ENCODE results near the gene DSCAM. TPM values are rescaled to one million over a fixed set of nuclear protein-coding genes. Genes with fewer than 3 reads are reported as not detected.

Gene DSCAM
- total RNA-seq, 1 experiment from 2014 or later = not detected

DNA sequence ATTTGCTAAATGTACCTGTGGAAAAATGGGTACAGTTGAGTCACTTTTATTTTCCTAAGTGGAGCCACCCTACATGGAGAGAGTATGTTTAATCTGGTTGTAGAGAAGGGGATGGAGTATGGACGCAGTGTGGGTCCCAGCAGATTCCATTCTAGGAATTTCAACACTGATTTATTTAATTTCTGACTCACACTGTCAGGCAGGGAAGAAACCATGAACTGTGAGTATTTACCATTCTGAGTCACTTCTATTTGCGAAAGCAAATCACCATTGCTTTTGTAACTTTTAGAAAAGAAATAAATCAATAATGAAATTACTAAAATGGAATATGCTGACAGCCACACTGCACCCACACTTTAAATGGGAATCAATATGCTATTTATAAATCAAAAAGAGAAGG is 339.0 kb downstream of the DSCAM start:
- H3K9ac ChIP-seq (ENCODE audit: low read length) = no peak overlapping the region
- CTCF ChIA-PET = no interaction called here
- H3K9me2 ChIP-seq (ENCODE audit: insufficient read depth) = no peaks in the 10 kb centered on the region
- BruUV-seq (replicated peaks) = no TSS peak
- no peaks in the 10 kb centered on the region for H3K36me3 ChIP-seq (ENCODE audit: control insufficient read depth in 1 of 2, insufficient read depth in 2 of 2, low read length in 2 of 2)
- no peaks in the 10 kb centered on the region for H3K27me3 ChIP-seq (ENCODE audit: insufficient read depth, low read length)
- DNase-seq (ENCODE audit: low read depth, low spot score) (no peak), ATAC-seq (no peak)
- POLR2A ChIA-PET = no interaction called here
- RAD21 ChIA-PET (ENCODE audit: low non-redundant PET in 1 of 2, low total read pairs in 2 of 2, uncharacterized antibody in 2 of 2, unreplicated experiment in 2 of 2) = no interaction called here
- H2AFZ ChIP-seq (ENCODE audit: low read depth, low read length, poor library complexity, severe bottlenecking) = no peak overlapping the region
- no peak overlapping the region for H3K4me3 ChIP-seq (replicated peaks in 1 of 2; ENCODE audit: low read depth in 1 of 2, low read length in 2 of 2)
- H3K4me1 ChIP-seq (ENCODE audit: control insufficient read depth in 1 of 2, insufficient read depth in 2 of 2, low read length in 2 of 2) = no peaks in the 10 kb centered on the region
- intact Hi-C loops (cut with micrococcal nuclease) = no loop called here
- H3K27ac ChIP-seq (ENCODE audit: low read depth, low read length) = no peak overlapping the region
- H4K20me1 ChIP-seq (ENCODE audit: insufficient read depth) = no peaks in the 10 kb centered on the region
- no peaks in the 10 kb centered on the region for H3K79me2 ChIP-seq (ENCODE audit: insufficient read depth, low read length)
- H3K4me2 ChIP-seq (ENCODE audit: low read length) = no peak overlapping the region
- TF ChIP-seq TCF7L2 (IDR thresholded peaks at IDR 0.05; ENCODE audit: borderline replicate concordance, extremely low read depth, insufficient read depth, insufficient read length) (no peak), EZH2phosphoT487 (IDR thresholded peaks at IDR 0.05; ENCODE audit: borderline replicate concordance) (no peak)
- TF ChIP-seq, protein P1, sequence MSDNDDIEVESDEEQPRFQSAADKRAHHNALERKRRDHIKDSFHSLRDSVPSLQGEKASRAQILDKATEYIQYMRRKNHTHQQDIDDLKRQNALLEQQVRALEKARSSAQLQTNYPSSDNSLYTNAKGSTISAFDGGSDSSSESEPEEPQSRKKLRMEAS (IDR thresholded peaks at IDR 0.05) = no peak
- H3K9me3 ChIP-seq (ENCODE audit: control insufficient read depth in 1 of 2, insufficient read depth in 1 of 2, low read depth in 1 of 2, low read length in 2 of 2) = peaks cover 15 to 40% of the 10 kb centered on the region in 2 experiments; a peak in 2 of 4 replicates

DNA sequence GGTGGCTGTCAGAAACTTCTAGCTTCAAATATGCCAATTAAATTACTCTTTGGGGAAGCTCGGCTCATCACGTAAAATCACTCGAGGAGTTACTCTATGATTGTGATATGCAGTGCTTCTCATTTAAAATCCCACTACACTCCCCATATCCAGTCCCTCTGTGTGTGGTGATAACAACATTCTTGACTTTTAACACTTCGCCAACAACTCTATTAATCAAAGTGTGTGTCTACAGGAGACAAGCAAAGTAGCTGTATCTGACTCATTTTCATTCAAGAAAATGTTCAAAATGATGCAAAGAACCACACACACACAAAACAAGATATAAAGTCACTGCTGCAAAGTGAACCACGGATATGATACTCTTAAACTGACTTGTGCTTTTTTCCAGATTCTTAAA is 341.3 kb downstream of the DSCAM start:
- Histone ChIP-seq H3K27me3 (ENCODE audit: insufficient read depth, low read length) (no peaks in the 10 kb centered on the region), H3K9ac (ENCODE audit: low read length) (no peak overlapping the region), H3K9me2 (ENCODE audit: insufficient read depth) (no peaks in the 10 kb centered on the region), H3K4me2 (ENCODE audit: low read length) (no peak overlapping the region), H2AFZ (ENCODE audit: low read depth, low read length, poor library complexity, severe bottlenecking) (no peak overlapping the region), H3K79me2 (ENCODE audit: insufficient read depth, low read length) (no peaks in the 10 kb centered on the region), H3K36me3 (ENCODE audit: control insufficient read depth in 1 of 2, insufficient read depth in 2 of 2, low read length in 2 of 2) (no peaks in the 10 kb centered on the region), H3K9me3 (ENCODE audit: control insufficient read depth in 1 of 2, insufficient read depth in 1 of 2, low read depth in 1 of 2, low read length in 2 of 2) (peaks cover 31 to 41% of the 10 kb centered on the region in 2 experiments; a peak in 2 of 4 replicates), H4K20me1 (ENCODE audit: insufficient read depth) (no peaks in the 10 kb centered on the region), H3K27ac (ENCODE audit: low read depth, low read length) (no peak overlapping the region), H3K4me3 (replicated peaks in 1 of 2; ENCODE audit: low read depth in 1 of 2, low read length in 2 of 2) (no peak overlapping the region), H3K4me1 (ENCODE audit: control insufficient read depth in 1 of 2, insufficient read depth in 2 of 2, low read length in 2 of 2) (no peaks in the 10 kb centered on the region)
- ChIA-PET RAD21 (ENCODE audit: low non-redundant PET in 1 of 2, low total read pairs in 2 of 2, uncharacterized antibody in 2 of 2, unreplicated experiment in 2 of 2) (no interaction called here), POLR2A (no interaction called here), CTCF (no interaction called here)
- TF ChIP-seq YY1 (IDR thresholded peaks at IDR 0.05; ENCODE audit: extremely low read depth, insufficient replicate concordance, low read depth, low read length) (no peak), SP1 (IDR thresholded peaks at IDR 0.05; ENCODE audit: low read depth) (no peak), SIN3A (IDR thresholded peaks at IDR 0.05; ENCODE audit: low read depth) (no peak), SRF (IDR thresholded peaks at IDR 0.05; ENCODE audit: low read depth) (no peak), POLR2AphosphoS5 (IDR thresholded peaks at IDR 0.05; ENCODE audit: low read depth, low read length) (no peak), POLR2A (IDR thresholded peaks at IDR 0.05; ENCODE audit: borderline replicate concordance, extremely low read depth, insufficient read depth, insufficient read length) (no peak), FOSL1 (IDR thresholded peaks at IDR 0.05; ENCODE audit: low read depth) (no peak), RAD21 (IDR thresholded peaks at IDR 0.05; ENCODE audit: low read depth) (no peak)
- TF ChIP-seq, protein P1 (IDR thresholded peaks at IDR 0.05) = no peak
- no peak for DNase-seq (ENCODE audit: low read depth, low spot score)
- intact Hi-C loops (cut with micrococcal nuclease) = no loop called here
- no peak for ATAC-seq
- no TSS peak for BruUV-seq (replicated peaks)

All from HCT116 (cell line).